NCI-H446 treated with DMSO at 0.1 percent for 48 hours (cell line): ENCODE results near the gene ICAM3.

Experiments
- DNase-seq: peaks from one replicate; lab custom pipeline; 2025; lab: John Stamatoyannopoulos, UW

Gene ICAM3

GRCh38 chr19:10291554-10292205, 47.7 kb downstream of the ICAM3 start:
- no peak for DNase-seq

- DNase-seq, result no peak
Observed at GRCh38 chr19:10290876-10291553, 48.4 kb downstream of the ICAM3 start.

- no peak for DNase-seq
Observed at GRCh38 chr19:10290357-10290875, 49.0 kb downstream of the ICAM3 start.

GRCh38 chr19:10289836-10290356, 49.5 kb downstream of the ICAM3 start, which contains the start of gene ICAM5:
ICAM5 (plus strand) TSS chr19:10289952; CDS start chr19:10290044, 92 bp downstream.
- peak; percentile 71 for DNase-seq

- peak; percentile 71 for DNase-seq
Observed at GRCh38 chr19:10289167-10289835, 50.1 kb downstream of the ICAM3 start.

- DNase-seq, result peak; percentile 53
Observed at GRCh38 chr19:10288662-10289166, 50.7 kb downstream of the ICAM3 start.

- no peak for DNase-seq
Observed at GRCh38 chr19:10286803-10287737, 52.4 kb downstream of the ICAM3 start, which contains the start of gene ICAM4. ICAM4 (plus strand) TSS chr19:10286955; CDS start chr19:10287013, 58 bp downstream.

- no peak for DNase-seq
Observed at GRCh38 chr19:10285393-10285792, 54.0 kb downstream of the ICAM3 start.

GRCh38 chr19:10284960-10285278, 54.5 kb downstream of the ICAM3 start:
- no peak for DNase-seq

- no peak for DNase-seq
Observed at GRCh38 chr19:10284065-10284959, 55.1 kb downstream of the ICAM3 start.
